ENCODE measurements around the gene MIAT. TPM values are rescaled to one million over a fixed set of nuclear protein-coding genes. Genes with fewer than 3 reads are reported as not detected.
A peak's percentile ranks its signal among the peaks of the same experiment; 100 is the strongest.

MIAT gene
- total and polyA plus RNA-seq, 9 of the 15 experiments (the other 6 are each of a cell fraction or from before 2014, with no cell fraction given), result 0.03 to 0.93 (median 0.34) TPM

DNA sequence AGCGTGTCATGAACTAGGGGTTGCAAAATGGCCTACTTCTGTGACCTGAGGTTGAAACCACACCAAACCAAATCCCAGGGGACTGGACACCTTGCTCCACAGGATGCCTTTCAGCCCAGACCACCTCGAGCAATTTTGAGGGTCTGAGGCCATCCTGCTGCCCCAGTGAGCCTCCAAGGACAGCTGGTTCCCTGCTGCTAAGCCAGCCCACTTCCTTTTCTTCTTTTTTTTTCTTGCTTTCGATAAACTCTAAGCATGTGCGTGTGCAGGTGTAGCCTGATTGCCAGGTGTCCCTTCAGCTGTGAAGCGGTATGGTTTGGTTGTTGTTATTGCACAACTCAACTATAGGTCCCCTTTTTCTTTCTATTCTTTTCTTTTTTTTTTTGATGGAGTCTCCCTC lies 42.2 kb upstream of the MIAT start:
- Histone ChIP-seq H2AFZ (ENCODE audit: low read depth, low read length) (no peak overlapping the region), H4K20me1 (replicated peaks; ENCODE audit: control insufficient read depth, insufficient read depth, low read length) (no peaks in the 10 kb centered on the region), H3K27me3 (ENCODE audit: control insufficient read depth in 2 of 2, insufficient read depth in 2 of 2, low read length in 2 of 2) (no peaks in the 10 kb centered on the region), H3K79me2 (ENCODE audit: control insufficient read depth, insufficient read depth, low read length) (no peaks in the 10 kb centered on the region), H3K9ac (ENCODE audit: insufficient read depth in 1 of 2, low read depth in 2 of 2, low read length in 2 of 2) (no peak overlapping the region), H3K4me1 (replicated peaks in 1 of 2; ENCODE audit: control insufficient read depth in 2 of 2, insufficient read depth in 2 of 2, low read length in 2 of 2) (peaks cover 35 to 43% of the 10 kb centered on the region in 2 experiments), H3K4me3 (no peak overlapping the region), H3K9me1 (ENCODE audit: control insufficient read depth, insufficient read depth, low read length) (no peaks in the 10 kb centered on the region), H3K36me3 (ENCODE audit: control insufficient read depth, insufficient read depth, low read length) (no peaks in the 10 kb centered on the region), H3K4me2 (ENCODE audit: insufficient read depth, low read length) (no peak overlapping the region), H3K9me3 (replicated peaks; ENCODE audit: control insufficient read depth, insufficient read depth, low read depth, low read length) (no peaks in the 10 kb centered on the region), H3K27ac (ENCODE audit: extremely low read depth, low read depth, low read length) (no peak overlapping the region)
- ChIA-PET POLR2A (no interaction called here), CTCF (ENCODE audit: low intra/inter-chr PET ratio) (no interaction called here)
- in situ Hi-C loops (cut with MboI) (no loop called here), intact Hi-C loops (cut with micrococcal nuclease) (no loop called here)
- TF ChIP-seq SMC3 (conservative IDR thresholded peaks at IDR 0.05; ENCODE audit: insufficient read depth, low read depth, low read length) (no peak), CEBPB (tag; IDR thresholded peaks at IDR 0.05) (0 out of 2 replicates have a peak, but pooled peaks have one; percentile 8), JUND (IDR thresholded peaks at IDR 0.05; ENCODE audit: borderline replicate concordance, low read depth, low read length) (no peak), JUND (tag; IDR thresholded peaks at IDR 0.05; ENCODE audit: borderline replicate concordance, low read depth, low read length) (no peak)
- ATAC-seq (no peak), DNase-seq (ENCODE audit: extremely low read depth in 1 of 4, low spot score in 3 of 4) (no peak), FAIRE-seq (no peak)
- 93% methylated on average over 1 of the region's 5 CpGs for WGBS (ENCODE audit: insufficient coverage, low coverage, missing lambda C conversion rate)
- no TSS peak for BruUV-seq (replicated peaks)

DNA sequence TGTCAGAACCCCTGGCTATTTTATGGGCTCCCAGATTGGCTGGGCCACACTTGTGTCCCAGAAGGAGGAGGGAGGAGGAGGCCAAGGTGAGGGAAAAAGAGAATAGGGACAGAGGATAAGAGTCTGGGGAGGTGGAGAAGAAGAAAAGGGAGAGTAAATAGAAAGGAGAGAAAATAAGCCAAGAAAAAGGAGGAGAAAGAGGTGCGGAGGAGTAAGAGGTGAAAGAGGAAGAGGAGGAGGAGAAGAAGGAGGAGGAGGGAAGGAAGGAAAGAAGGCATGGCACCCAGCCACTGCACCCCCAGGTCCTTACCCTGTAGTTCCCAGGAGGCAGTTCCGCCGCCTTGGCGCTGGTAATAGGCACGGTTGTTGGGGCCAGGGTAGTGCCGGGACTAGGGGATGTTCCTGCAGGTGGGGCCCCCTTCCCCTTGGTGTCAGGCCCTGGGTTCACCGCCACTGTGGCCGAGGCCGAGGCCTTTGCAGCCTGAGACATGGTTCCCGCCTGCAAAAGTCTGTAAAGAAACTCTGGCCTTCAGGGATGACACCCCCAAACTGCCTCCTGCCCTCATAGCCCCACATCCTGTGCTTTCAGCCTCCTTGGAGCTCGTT lies 41.5 kb upstream of the MIAT start:
- Histone ChIP-seq H2AFZ (ENCODE audit: low read depth, low read length) (peak overlapping the region; percentile 46), H3K9ac (ENCODE audit: insufficient read depth in 1 of 2, low read depth in 2 of 2, low read length in 2 of 2) (peak overlapping the region in 1 of 2 experiments; percentile 79; a peak in 2 of 4 replicates), H3K4me1 (replicated peaks in 1 of 2; ENCODE audit: control insufficient read depth in 2 of 2, insufficient read depth in 2 of 2, low read length in 2 of 2) (peaks cover 37 to 39% of the 10 kb centered on the region in 2 experiments), H3K36me3 (ENCODE audit: control insufficient read depth, insufficient read depth, low read length) (no peaks in the 10 kb centered on the region), H3K4me3 (no peak overlapping the region), H4K20me1 (replicated peaks; ENCODE audit: control insufficient read depth, insufficient read depth, low read length) (no peaks in the 10 kb centered on the region), H3K9me1 (ENCODE audit: control insufficient read depth, insufficient read depth, low read length) (no peaks in the 10 kb centered on the region), H3K4me2 (ENCODE audit: insufficient read depth, low read length) (no peak overlapping the region), H3K79me2 (ENCODE audit: control insufficient read depth, insufficient read depth, low read length) (no peaks in the 10 kb centered on the region), H3K27me3 (ENCODE audit: control insufficient read depth in 2 of 2, insufficient read depth in 2 of 2, low read length in 2 of 2) (no peaks in the 10 kb centered on the region), H3K9me3 (replicated peaks; ENCODE audit: control insufficient read depth, insufficient read depth, low read depth, low read length) (no peaks in the 10 kb centered on the region), H3K27ac (ENCODE audit: extremely low read depth, low read depth, low read length) (no peak overlapping the region)
- FAIRE-seq (no peak), ATAC-seq (no peak), DNase-seq (ENCODE audit: extremely low read depth in 1 of 4, low spot score in 3 of 4) (no peak)
- BruUV-seq (replicated peaks), result no TSS peak
- ChIA-PET CTCF (ENCODE audit: low intra/inter-chr PET ratio) (no interaction called here), POLR2A (interaction anchor here (1.2 kb wide), 1 partner anchor 19 kb away, joined by 3 read pairs; no protein-coding TSS in a partner anchor)
- intact Hi-C loops (cut with micrococcal nuclease), result no loop called here
- WGBS (ENCODE audit: insufficient coverage, low coverage, missing lambda C conversion rate), result 74% methylated on average over 5 of the region's 11 CpGs
- in situ Hi-C loops (cut with MboI), result no loop called here
- peak; percentile 31; the same call in 1 of the 2 replicates for TF ChIP-seq SPI1 (IDR thresholded peaks at IDR 0.05; ENCODE audit: borderline replicate concordance, low read depth, low read length)
- TF ChIP-seq, protein P1, sequence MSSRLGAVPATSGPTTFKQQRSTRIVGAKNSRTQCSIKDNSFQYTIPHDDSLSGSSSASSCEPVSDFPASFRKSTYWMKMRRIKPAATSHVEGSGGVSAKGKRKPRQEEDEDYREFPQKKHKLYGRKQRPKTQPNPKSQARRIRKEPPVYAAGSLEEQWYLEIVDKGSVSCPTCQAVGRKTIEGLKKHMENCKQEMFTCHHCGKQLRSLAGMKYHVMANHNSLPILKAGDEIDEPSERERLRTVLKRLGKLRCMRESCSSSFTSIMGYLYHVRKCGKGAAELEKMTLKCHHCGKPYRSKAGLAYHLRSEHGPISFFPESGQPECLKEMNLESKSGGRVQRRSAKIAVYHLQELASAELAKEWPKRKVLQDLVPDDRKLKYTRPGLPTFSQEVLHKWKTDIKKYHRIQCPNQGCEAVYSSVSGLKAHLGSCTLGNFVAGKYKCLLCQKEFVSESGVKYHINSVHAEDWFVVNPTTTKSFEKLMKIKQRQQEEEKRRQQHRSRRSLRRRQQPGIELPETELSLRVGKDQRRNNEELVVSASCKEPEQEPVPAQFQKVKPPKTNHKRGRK (tag; IDR thresholded peaks at IDR 0.05), result peak; percentile 59
